Endodermal cell (in vitro differentiated cells): ENCODE measurements around the gene PEX6. TPM values are rescaled to one million over a fixed set of nuclear protein-coding genes. Genes with fewer than 3 reads are reported as not detected.

Experiments used
- DNase-seq: peaks from one replicate; pipeline ENCODE4 v3.0.0-alpha.2; 2017
- H3K27ac ChIP-seq: 2 replicates; pipeline ENCODE4 v1.5.1; 2013; ENCODE audit warnings: mild to moderate bottlenecking, low read depth, low read length, moderate library complexity
- H3K27me3 ChIP-seq: 2 replicates; pipeline ENCODE4 v1.6.1; 2013; ENCODE audit warnings: mild to moderate bottlenecking, low read length, moderate library complexity; ENCODE audit not compliant: insufficient read depth, control insufficient read depth, poor library complexity, severe bottlenecking
- H3K36me3 ChIP-seq: 2 replicates; pipeline ENCODE4 v1.7.0; 2013; ENCODE audit warnings: mild to moderate bottlenecking, low read length, moderate library complexity; ENCODE audit not compliant: control insufficient read depth, insufficient read depth
- H3K4me1 ChIP-seq: one replicate; pipeline ENCODE4 v1.7.0; 2013; ENCODE audit warnings: low read length; ENCODE audit not compliant: control insufficient read depth, insufficient read depth
- H3K4me3 ChIP-seq: 2 replicates; pipeline ENCODE4 v1.5.1; 2013; ENCODE audit warnings: mild to moderate bottlenecking, low read length, moderate library complexity
- H3K9ac ChIP-seq: 2 replicates; pipeline ENCODE4 v1.6.1; 2013; ENCODE audit warnings: mild to moderate bottlenecking, low read length, moderate library complexity; ENCODE audit not compliant: poor library complexity, severe bottlenecking; ENCODE audit errors: extremely low read depth
- H3K9me3 ChIP-seq: 2 replicates; pipeline ENCODE4 v1.6.1; 2013; ENCODE audit warnings: mild to moderate bottlenecking, low read length, moderate library complexity; ENCODE audit not compliant: control insufficient read depth
- H3K27ac Mint-ChIP-seq: 2 replicates; pipeline ENCODE4 v1.8.0; 2020; ENCODE audit warnings: mixed read lengths
- H3K27me3 Mint-ChIP-seq: 2 replicates; pipeline ENCODE4 v1.8.0; 2021; ENCODE audit warnings: mild to moderate bottlenecking, mixed read lengths; ENCODE audit not compliant: insufficient read depth
- H3K36me3 Mint-ChIP-seq: 2 replicates; pipeline ENCODE4 v1.8.0; 2020; ENCODE audit warnings: low read depth, mixed read lengths
- H3K4me1 Mint-ChIP-seq: 2 replicates; pipeline ENCODE4 v1.8.0; 2020; ENCODE audit warnings: mixed read lengths
- H3K4me3 Mint-ChIP-seq: 2 replicates; pipeline ENCODE4 v1.8.0; 2020; ENCODE audit warnings: mild to moderate bottlenecking, moderate library complexity, mixed read lengths
- H3K9me3 Mint-ChIP-seq: 2 replicates; pipeline ENCODE4 v1.8.0; 2020; ENCODE audit warnings: mild to moderate bottlenecking, mixed read lengths
- CTCF ChIP-seq: fragments of 200-600 bp; sonication (generic); conservative IDR thresholded peaks from 2 replicates; pipeline ENCODE4 v1.5.0; 2021; ENCODE audit warnings: antibody characterized with exemption, mild to moderate bottlenecking
- WGBS, 2 experiments: methylation state at CpG; one replicate each; pipeline versions ENCODE4 v1.1.5 to v1.1.7; 2013; ENCODE audit warnings: missing lambda C conversion rate in 2 of 2, mixed read lengths in 1 of 2; ENCODE audit not compliant: insufficient coverage in 1 of 2, insufficient read length in 1 of 2; 5-methylcytosine and 5-hydroxymethylcytosine counted together
- total RNA-seq, 2 donors: library from RNA; stranded (reverse); fragmentation: NEBNext Ultra II Directional in 1 of 2; extraction: Animal tissue kit (Norgen Biotek cat#: 25700) in 1 of 2; gene quantifications; 2 replicates in 1 of 2; 3 replicates in 1 of 2; pipeline ENCODE4 v1.2.1, GENCODE V29; 2021

The PEX6 gene
- total RNA-seq, 2 donors from 2014 or later, result 17.2 to 21.4 TPM

DNA sequence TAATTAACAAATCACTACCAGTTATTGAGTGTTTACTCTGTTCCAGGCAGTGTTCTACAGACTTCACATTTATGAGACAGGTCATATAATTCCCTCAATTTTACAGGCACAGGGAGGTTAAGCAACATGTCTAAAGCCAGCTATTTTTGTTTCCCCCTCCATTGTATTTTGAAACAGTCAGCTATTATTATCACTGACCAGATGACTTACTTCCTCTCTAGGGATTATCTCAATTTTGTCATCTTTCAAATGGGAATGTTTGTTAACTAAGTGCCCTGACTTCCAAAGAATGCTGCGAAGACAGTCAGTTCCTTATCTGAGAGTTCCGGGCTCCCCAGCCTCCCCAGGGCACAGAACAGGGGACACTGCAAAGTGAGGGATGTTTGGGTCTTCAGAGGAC is 55.3 kb downstream of the PEX6 start:
- Histone ChIP-seq H3K27me3 (no peaks in the 10 kb centered on the region), H3K4me3 (no peak overlapping the region), H3K36me3 (no peaks in the 10 kb centered on the region), H3K9ac (no peak overlapping the region), H3K4me1 (no peaks in the 10 kb centered on the region), H3K9me3 (no peaks in the 10 kb centered on the region), H3K27ac (no peak overlapping the region)
- Mint-ChIP-seq H3K36me3 (no peaks in the 10 kb centered on the region), H3K4me3 (no peak overlapping the region), H3K9me3 (no peaks in the 10 kb centered on the region), H3K27ac (no peak overlapping the region), H3K27me3 (peaks cover 2% of the 10 kb centered on the region), H3K4me1 (peaks cover 4% of the 10 kb centered on the region)
- TF ChIP-seq CTCF, result no peak
- DNase-seq, result no peak
- WGBS, 2 experiments, result 77 to 100% methylated on average over 2 of the region's 2 CpGs

DNA sequence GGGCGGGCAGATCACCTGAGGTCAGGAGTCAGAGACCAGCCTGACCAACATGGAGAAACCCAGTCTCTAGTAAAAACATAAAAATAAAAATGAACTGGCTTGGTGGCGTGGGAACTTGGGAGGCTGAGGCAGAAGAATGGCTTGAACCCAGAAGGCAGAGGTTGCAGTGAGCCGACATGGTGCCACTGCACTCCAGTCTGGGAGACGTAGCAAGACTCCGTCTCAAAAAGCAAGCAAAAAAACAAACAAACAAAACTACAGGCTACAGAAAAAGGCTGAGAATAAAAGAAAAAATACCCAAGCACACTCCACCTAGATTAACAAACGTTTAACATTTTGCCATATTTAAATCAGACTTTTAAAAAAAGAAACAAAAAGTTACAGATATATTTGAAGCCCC is 57.2 kb downstream of the PEX6 start:
- H3K9me3 Mint-ChIP-seq, result no peaks in the 10 kb centered on the region
- Histone ChIP-seq H3K36me3 (no peaks in the 10 kb centered on the region), H3K9ac (no peak overlapping the region), H3K27ac (no peak overlapping the region), H3K27me3 (no peaks in the 10 kb centered on the region), H3K4me3 (no peak overlapping the region), H3K9me3 (no peaks in the 10 kb centered on the region), H3K4me1 (no peaks in the 10 kb centered on the region)
- H3K27ac Mint-ChIP-seq, result no peak overlapping the region
- peaks cover 2% of the 10 kb centered on the region for H3K27me3 Mint-ChIP-seq
- WGBS, 2 experiments, result 85 to 92% methylated on average over 3 to 6 of the region's 6 CpGs
- H3K4me3 Mint-ChIP-seq, result no peak overlapping the region
- H3K36me3 Mint-ChIP-seq, result no peaks in the 10 kb centered on the region
- no peak for TF ChIP-seq CTCF
- H3K4me1 Mint-ChIP-seq, result no peaks in the 10 kb centered on the region
- DNase-seq, result no peak

DNA sequence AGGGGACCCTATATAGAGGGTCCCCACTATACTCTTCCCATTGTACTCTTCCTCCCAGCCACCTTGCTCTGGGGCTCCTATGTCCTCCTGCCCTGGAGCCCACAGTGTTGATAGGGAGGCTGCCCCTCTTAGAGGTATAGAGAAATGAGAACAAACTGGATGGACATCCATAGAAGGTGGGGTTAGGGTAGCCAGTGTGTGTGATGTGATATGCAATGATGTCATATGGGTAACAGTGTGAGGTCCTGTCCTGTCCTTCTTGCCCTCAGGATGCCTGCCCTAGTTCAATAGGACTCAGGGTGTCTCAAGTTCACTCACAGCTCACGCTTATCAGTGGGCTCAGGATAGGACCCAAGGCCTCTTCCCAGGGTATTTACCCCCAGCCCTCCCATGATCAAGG is 62.7 kb downstream of the PEX6 start:
- WGBS, 2 experiments, result 85 to 100% methylated on average over 1 of the region's 1 CpG
- no peak for TF ChIP-seq CTCF
- Mint-ChIP-seq H3K27ac (no peak overlapping the region), H3K4me1 (no peaks in the 10 kb centered on the region), H3K9me3 (no peaks in the 10 kb centered on the region), H3K36me3 (no peaks in the 10 kb centered on the region), H3K4me3 (no peak overlapping the region), H3K27me3 (peaks cover 2% of the 10 kb centered on the region)
- no peak overlapping the region for H3K9ac ChIP-seq
- H3K4me3 ChIP-seq, result no peak overlapping the region
- H3K4me1 ChIP-seq, result no peaks in the 10 kb centered on the region
- H3K36me3 ChIP-seq, result no peaks in the 10 kb centered on the region
- no peaks in the 10 kb centered on the region for H3K9me3 ChIP-seq
- DNase-seq, result no peak
- no peaks in the 10 kb centered on the region for H3K27me3 ChIP-seq
- H3K27ac ChIP-seq, result no peak overlapping the region
